Heart right ventricle (tissue), 16 donors: ENCODE data around the gene HINT3. TPM values are rescaled to one million over a fixed set of nuclear protein-coding genes. Genes with fewer than 3 reads are reported as not detected.

ENCODE experiments used
- ATAC-seq, 8 donors: fragments of 200-7000 bp; cut with Tn5 transposase; one replicate each; pipeline ENCODE4 v1.9.1; 2020; ENCODE audit warnings: mild to moderate bottlenecking in 8 of 8, moderate library complexity in 8 of 8, moderate number of reproducible peaks in 1 of 8
- DNase-seq, 2 donors: peaks; one replicate each; pipeline ENCODE4 v3.0.0-alpha.2; 2020
- H3K27ac ChIP-seq, 10 donors: fragments of 200-600 bp; sonication (generic) in 2 of 10; one replicate each; pipeline versions ENCODE4 v1.5.0 to v1.8.0; 2020 to 2022; ENCODE audit warnings: mild to moderate bottlenecking in 3 of 10
- H3K27me3 ChIP-seq, 7 donors: fragments of 200-600 bp; one replicate each; pipeline ENCODE4 v1.8.0; 2021 to 2022; ENCODE audit warnings: mild to moderate bottlenecking in 2 of 7
- H3K36me3 ChIP-seq, 9 donors: fragments of 200-600 bp; sonication (generic) in 1 of 9; one replicate each; pipeline versions ENCODE4 v1.5.0 to v1.8.0; 2020 to 2022; ENCODE audit warnings: mild to moderate bottlenecking in 2 of 9
- H3K4me1 ChIP-seq, 9 donors: fragments of 200-600 bp; sonication (generic) in 1 of 9; one replicate each; pipeline versions ENCODE4 v1.5.0 to v1.8.0; 2020 to 2022; ENCODE audit warnings: mild to moderate bottlenecking in 4 of 9
- H3K4me3 ChIP-seq, 10 donors: fragments of 200-600 bp; sonication (generic) in 2 of 10; one replicate each; pipeline versions ENCODE4 v1.5.0 to v1.8.0; 2020 to 2022; ENCODE audit warnings: mild to moderate bottlenecking in 7 of 10, moderate library complexity in 2 of 10
- H3K9me3 ChIP-seq, 11 donors: fragments of 200-600 bp in 10 of 11; sonication (generic) in 2 of 11; one replicate each; pipeline versions ENCODE4 v1.5.0 to v1.8.0; 2013 to 2022; ENCODE audit warnings: mild to moderate bottlenecking in 2 of 11, control low read depth in 1 of 11, moderate library complexity in 1 of 11
- CTCF ChIP-seq, 9 donors: fragments of 200-600 bp; sonication (generic) in 2 of 9; IDR thresholded peaks; one replicate each; pipeline versions ENCODE4 v1.5.0 to v1.8.0; 2021 to 2022; ENCODE audit warnings: antibody characterized with exemption in 9 of 9, mild to moderate bottlenecking in 5 of 9, moderate library complexity in 1 of 9
- WGBS, 2 donors: extraction: QIAGEN DNeasy Blood & Tissue Kit; methylation state at CpG; one replicate each; pipeline ENCODE4 v1.1.7; 2013; ENCODE audit warnings: inconsistent platforms in 1 of 2; 5-methylcytosine and 5-hydroxymethylcytosine counted together
- intact Hi-C, 10 donors: fragments of 100-400 bp; cut with DNase I; formaldehyde crosslinking; loops; one replicate each; pipeline versions ENCODE4 v1.11.1 to v1.14.2; 2022
- polyA plus RNA-seq, 2 donors: library from polyadenylated mRNA; stranded (reverse); fragments of 200-250 nt; gene quantifications; one replicate each; pipeline ENCODE4 v1.2.3, GENCODE V29; 2013
- total RNA-seq, 10 donors: library from RNA; stranded (reverse); fragmentation: NEBNext Ultra II Directional in 3 of 10; extraction: Animal tissue kit (Norgen Biotek cat#: 25700) in 3 of 10; gene quantifications; one replicate each; pipeline versions ENCODE4 v1.2.1 to v1.2.4, GENCODE V29; 2021 to 2023
- donor health status: Arrhythmogenic right ventricular cardiomyopathy.
- donor health status: ischemic (EF 13 %, LVEDD 7.1; RV severe dilation, severe dysfunction).
- donor health status: healthy with polysubstance abuse.
- donor health status: DM: no; HTN: yes; CAD: no.
- donor health status: DM: no; HTN: no; CAD: no.
- donor health status: ischemic (EF 25% LVEDD 6.9; RV normal size, moderate dysfunction).
- donor health status: ischemic (EF 25% LVEDD 5.7; RV mildly dilated, moderate dysfunction).
- donor health status: healthy.
- donor health status: DM: yes; HTN: yes; CAD: no.
- donor health status: Ischemic cardiomyopathy.
- donor health status: ischemic (EF 35%, LVEDD 5.7; RV mildly dilated, moderate dysfunction).
- donor health status: nonischemic (EF 11% LVEDD 7.7; RV severe dilation, severe dysfunction).
- donor health status: DM: yes; HTN: yes; CAD: no.
- donor health status: PGD.
- donor health status: ischemic (EF 29% LVEDD 5.4; RV normal size, mild dysfunction).
- donor health status: nonischemic (EF 23%, LVEDD 6.1; RV moderate dilation, normal function).

Gene HINT3
- total and polyA plus RNA-seq, 12 donors, result 6.2 to 41.6 (median 33.6) TPM

- peaks cover 0 to 19% (median 13%) of the 10 kb centered on the region in 9 donors for H3K4me1 ChIP-seq
- peak overlapping the region in 8 of 10 donors; percentile 60 to 93 (median 77) for H3K4me3 ChIP-seq
- no peak for TF ChIP-seq CTCF (IDR thresholded peaks at IDR 0.05)
- no peak for DNase-seq
- peak overlapping the region in 7 of 10 donors; percentile 71 to 83 (median 78) for H3K27ac ChIP-seq
- intact Hi-C loops, result no loop called here
- WGBS, 2 donors, result 87 to 92% methylated on average over 4 of the region's 4 CpGs
- H3K9me3 ChIP-seq, result no peaks in the 10 kb centered on the region
- H3K27me3 ChIP-seq, result no peaks in the 10 kb centered on the region
- peaks cover 0 to 11% (median 0%) of the 10 kb centered on the region in 9 donors for H3K36me3 ChIP-seq
- ATAC-seq, result no peak
These were observed 29.0 kb downstream of the HINT3 start for GRCh38 chr6:125985522-125985921.

- Histone ChIP-seq H3K9me3 (no peaks in the 10 kb centered on the region), H3K36me3 (peaks cover 0 to 11% (median 0%) of the 10 kb centered on the region in 9 donors), H3K27me3 (no peaks in the 10 kb centered on the region), H3K4me1 (peaks cover 0 to 19% (median 13%) of the 10 kb centered on the region in 9 donors), H3K4me3 (peak overlapping the region; percentile 50 to 93 (median 75)), H3K27ac (peak overlapping the region in 9 of 10 donors; percentile 53 to 83 (median 76))
- 5 to 6% methylated on average over 3 of the region's 3 CpGs for WGBS, 2 donors
- ATAC-seq, result no peak
- TF ChIP-seq CTCF (IDR thresholded peaks at IDR 0.05), result no peak
- no peak for DNase-seq
- intact Hi-C loops, result no loop called here
These were observed 29.4 kb downstream of the HINT3 start for GRCh38 chr6:125985979-125986300.

GRCh38 chr6:125986301-125987025 is 29.9 kb downstream of the HINT3 start, which contains the start of gene TRMT11:
TSS of gene TRMT11 (plus strand) at chr6:125986540. CDS start at chr6:125986551, 11 bp downstream.
- peaks cover 0 to 19% (median 13%) of the 10 kb centered on the region in 9 donors for H3K4me1 ChIP-seq
- H3K36me3 ChIP-seq, result peaks cover 0 to 7% (median 0%) of the 10 kb centered on the region in 9 donors
- DNase-seq (peak; percentile 85 to 87), ATAC-seq (peak; percentile 98 to 100 (median 99))
- H3K27me3 ChIP-seq, result no peaks in the 10 kb centered on the region
- 0 to 1% methylated on average over 52 of the region's 52 CpGs for WGBS, 2 donors
- H3K9me3 ChIP-seq, result no peaks in the 10 kb centered on the region
- peak within 1 kb of the TSS in 9 of 10 donors; percentile 53 to 83 (median 76) for H3K27ac ChIP-seq
- peak within 1 kb of the TSS; percentile 50 to 93 (median 75) for H3K4me3 ChIP-seq
- peak in 2 of 9 donors; percentile 7 to 21 for TF ChIP-seq CTCF (IDR thresholded peaks at IDR 0.05)
- intact Hi-C loops, result no loop called here

- Histone ChIP-seq H3K4me1 (peaks cover 0 to 22% (median 13%) of the 10 kb centered on the region in 9 donors), H3K27ac (peak overlapping the region in 8 of 10 donors; percentile 71 to 83 (median 77)), H3K9me3 (no peaks in the 10 kb centered on the region), H3K27me3 (no peaks in the 10 kb centered on the region), H3K4me3 (peak overlapping the region; percentile 50 to 93 (median 75)), H3K36me3 (peaks cover 0 to under 1% (median 0%) of the 10 kb centered on the region in 9 donors)
- no peak for TF ChIP-seq CTCF (IDR thresholded peaks at IDR 0.05)
- intact Hi-C loops, result no loop called here
- DNase-seq (no peak), ATAC-seq (peak in 5 of 8 donors; percentile 5 to 24 (median 18))
- WGBS, 2 donors, result 18 to 28% methylated on average over 10 of the region's 10 CpGs
These were observed 30.6 kb downstream of the HINT3 start for GRCh38 chr6:125987026-125987617.
